Measurements from ENCODE around the gene HLA-E.
"Not testable (repeated sequence)": the region's sequence is repeated elsewhere in the genome, so short reads cannot be mapped to it uniquely, and the experiment has no call there.

Gene HLA-E

DNA sequence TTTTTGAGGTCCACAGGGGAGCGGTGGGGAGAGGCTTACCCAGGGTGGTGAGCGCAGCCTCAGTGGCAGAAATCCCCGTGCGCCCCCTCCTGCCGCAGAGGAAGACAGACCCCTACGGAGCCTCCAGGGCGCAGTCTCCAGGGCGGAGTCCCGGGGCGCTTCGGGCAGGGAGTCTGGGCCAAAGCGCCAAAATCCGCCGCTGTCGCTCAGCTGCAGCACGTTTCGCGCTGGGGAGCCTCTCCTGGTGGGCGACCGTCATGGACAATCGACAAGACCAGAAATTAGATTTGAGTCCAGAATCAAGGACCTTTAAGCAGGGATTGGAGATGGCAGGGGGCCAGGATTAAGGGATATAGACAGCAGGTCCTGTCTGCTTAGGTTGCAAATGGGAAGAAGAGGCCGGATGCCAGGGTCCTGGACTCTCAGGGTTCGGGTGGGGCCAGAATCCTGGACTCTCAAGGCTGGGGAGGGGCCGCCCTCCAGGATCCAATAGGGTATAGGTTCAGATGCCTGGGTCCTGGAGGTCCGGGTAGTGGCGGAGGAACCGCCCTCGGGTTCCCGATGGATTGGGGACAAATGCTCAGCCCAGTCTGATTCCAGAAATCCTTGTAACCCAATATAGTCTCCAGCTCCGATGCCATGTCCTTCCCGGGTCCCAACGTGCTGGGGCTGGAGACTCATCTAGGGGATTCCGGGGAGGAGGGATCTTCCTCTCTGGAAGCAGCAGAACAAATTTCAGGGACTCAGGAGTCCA, 7.9 kb upstream of the HLA-E start:
- no peak for ATAC-seq

DNA sequence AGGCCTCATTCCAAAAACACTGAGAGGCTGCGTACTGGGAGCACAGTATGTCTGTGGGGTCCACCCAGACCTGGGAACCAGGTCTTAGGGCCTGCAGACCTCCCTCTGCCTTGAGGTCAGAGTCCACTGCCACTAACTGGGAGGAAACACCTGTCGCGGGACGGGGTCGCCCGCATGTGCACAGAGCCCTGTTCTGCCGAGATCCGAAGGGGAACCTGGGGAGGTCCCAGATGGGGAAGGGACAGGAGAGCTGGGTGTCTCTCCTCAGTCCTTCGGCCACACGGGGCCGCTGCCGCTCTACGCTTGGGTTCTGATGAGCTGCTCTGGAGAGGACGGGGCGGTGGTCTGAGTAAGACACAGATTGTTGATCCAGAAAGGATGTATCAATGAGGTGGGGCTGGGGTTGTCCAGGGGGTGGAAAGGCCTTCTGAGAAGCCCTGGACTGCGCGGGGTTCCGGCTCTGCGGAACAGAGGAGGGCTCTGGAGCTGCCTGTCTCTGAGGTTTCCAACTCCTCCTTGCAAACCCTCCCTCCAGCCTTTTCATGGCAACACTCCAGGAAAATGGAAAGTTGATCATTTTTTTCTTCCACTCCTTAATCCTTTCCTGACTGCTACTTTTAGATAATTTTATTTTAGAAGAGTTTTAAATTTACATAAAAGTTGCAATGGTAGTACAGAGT, 7.2 kb upstream of the HLA-E start:
- peak; percentile 94 to 95 for ATAC-seq

DNA sequence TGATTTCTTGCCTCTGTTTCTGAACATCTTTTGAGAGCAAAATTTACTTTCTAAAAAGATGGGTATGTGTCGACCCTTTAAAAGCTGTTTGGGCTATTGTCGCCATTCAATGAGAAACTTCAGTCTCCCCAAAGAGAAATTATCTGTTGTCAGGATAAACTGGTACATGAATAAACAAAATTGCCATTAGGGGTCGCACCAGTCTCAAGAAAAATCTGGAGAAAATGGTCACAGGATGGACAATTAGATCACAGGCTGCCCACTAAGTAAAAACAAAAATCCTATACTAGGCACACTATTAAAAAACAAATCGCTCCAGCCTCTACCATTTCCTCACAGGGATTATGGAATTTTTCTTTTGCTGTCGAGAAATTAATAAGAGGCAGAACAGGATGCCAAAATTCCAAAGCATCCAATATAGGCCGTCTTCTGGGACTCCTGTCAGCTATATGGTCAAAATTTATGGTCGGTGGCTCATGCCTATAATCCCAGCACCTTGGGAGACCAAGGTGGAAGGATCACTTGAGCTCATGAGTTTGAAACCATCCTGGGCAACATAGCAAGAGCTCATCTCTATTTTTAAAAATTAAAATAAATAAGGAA, 5.5 kb upstream of the HLA-E start:
- ATAC-seq, result no peak

DNA sequence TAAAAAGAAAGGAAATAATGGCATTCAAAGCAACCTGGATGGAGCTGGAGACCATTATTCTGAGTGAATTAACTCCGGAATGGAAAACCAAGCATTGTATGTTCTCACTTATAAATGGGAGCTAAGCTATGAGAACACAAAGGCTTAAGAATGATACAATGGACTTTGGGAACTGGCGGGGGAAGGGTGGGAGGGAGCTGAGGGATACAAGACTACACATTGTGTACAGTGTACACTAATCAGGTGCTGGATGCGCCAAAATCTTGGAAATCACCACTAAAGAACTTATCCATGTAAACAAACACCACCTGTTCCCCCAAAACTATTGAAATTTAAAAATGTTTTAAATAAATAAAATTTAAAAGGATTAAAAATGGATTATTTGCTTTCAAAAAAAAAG, 4.1 kb upstream of the HLA-E start:
- no peak for ATAC-seq

DNA sequence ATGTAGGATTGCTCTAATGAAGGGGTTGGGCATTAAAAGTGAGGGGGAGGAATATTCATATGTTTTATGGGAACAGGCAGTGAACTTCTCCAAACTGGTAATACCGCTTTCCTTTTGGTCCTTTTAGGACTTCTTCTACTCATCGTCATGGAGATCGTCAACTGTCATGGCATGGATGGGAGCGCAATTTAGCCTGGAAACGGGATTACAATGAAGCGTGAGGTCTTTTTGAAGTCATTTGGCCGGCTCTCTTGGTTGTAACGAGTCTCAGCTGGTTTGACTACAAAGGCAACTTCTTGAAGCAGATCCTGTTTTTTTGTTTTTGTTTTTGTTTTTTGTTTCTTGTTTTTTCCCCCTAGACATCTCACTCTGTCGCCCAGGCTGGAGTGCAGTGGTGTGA, 1.4 kb upstream of the HLA-E start:
- no peak for ATAC-seq

DNA sequence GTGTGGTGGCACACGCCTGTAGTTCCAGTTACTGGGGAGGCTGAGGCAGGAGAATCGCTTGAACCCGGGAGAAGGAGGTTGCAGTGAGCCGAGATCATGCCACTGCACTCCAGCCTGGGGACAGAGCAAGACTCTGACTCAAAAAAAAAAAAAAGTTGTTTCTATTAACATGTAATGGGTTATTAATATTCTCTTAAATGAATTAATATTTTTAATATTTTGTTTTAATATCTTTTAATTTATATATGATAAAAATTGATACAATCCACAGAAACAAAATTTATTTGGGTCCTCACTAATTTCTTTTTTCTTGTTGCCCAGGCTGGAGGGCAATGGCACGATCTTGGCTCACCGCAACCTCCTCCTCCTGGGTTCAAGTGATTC, 620 bp upstream of the HLA-E start:
- ATAC-seq, result not testable (repeated sequence)

DNA sequence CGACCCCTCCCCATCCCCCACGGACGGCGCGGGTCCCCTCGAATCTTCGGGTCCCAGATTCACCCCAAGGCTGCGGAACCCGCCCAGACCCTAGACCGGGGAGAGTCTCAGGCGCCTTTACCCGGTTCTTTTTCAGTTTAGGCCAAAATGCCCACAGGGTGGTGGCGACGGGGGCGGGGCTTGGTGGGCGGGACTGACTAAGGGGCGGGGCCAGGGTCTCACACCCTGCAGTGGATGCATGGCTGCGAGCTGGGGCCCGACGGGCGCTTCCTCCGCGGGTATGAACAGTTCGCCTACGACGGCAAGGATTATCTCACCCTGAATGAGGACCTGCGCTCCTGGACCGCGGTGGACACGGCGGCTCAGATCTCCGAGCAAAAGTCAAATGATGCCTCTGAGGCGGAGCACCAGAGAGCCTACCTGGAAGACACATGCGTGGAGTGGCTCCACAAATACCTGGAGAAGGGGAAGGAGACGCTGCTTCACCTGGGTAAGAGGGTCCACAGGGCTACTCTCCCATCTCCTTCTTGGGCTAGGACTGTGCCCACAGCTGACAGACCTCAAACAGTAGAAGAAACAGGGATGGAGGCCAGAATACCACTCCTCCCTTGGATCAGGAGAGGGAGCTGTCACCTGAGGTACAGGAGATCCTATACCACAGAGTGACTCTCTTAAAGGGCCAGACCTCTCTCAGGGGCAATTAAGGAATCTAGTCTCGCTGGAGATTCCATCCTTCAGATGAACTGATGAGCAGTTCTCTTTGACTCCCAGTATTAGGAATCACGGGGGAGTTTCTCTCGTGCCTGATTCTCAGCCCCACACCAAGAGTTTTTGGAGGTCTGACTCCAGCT, 942 bp downstream of the HLA-E start:
- peak; percentile 50 to 55 for ATAC-seq

DNA sequence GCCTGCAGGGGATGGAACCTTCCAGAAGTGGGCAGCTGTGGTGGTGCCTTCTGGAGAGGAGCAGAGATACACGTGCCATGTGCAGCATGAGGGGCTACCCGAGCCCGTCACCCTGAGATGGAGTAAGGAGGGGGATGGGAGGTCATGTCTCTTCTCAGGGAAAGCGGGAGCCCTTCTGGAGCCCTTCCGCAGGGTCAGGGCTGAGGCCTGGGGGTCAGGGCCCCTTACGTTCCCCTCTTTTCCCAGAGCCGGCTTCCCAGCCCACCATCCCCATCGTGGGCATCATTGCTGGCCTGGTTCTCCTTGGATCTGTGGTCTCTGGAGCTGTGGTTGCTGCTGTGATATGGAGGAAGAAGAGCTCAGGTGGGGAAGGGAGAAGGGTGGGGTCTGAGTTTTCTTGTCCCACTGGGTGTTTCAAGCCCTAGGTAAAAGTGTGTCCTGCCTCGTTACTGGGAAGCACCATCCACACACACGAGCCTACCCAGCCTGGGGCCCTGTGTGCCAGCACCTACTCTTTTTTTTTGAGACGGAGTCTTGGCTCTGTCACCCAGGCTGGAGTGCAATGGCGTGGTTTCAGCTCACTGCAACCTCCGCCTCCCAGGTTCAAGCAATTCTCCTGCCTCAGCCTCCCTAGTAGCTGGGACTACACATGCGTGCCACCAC, 2.1 kb downstream of the HLA-E start:
- ATAC-seq, result not testable (repeated sequence)

DNA sequence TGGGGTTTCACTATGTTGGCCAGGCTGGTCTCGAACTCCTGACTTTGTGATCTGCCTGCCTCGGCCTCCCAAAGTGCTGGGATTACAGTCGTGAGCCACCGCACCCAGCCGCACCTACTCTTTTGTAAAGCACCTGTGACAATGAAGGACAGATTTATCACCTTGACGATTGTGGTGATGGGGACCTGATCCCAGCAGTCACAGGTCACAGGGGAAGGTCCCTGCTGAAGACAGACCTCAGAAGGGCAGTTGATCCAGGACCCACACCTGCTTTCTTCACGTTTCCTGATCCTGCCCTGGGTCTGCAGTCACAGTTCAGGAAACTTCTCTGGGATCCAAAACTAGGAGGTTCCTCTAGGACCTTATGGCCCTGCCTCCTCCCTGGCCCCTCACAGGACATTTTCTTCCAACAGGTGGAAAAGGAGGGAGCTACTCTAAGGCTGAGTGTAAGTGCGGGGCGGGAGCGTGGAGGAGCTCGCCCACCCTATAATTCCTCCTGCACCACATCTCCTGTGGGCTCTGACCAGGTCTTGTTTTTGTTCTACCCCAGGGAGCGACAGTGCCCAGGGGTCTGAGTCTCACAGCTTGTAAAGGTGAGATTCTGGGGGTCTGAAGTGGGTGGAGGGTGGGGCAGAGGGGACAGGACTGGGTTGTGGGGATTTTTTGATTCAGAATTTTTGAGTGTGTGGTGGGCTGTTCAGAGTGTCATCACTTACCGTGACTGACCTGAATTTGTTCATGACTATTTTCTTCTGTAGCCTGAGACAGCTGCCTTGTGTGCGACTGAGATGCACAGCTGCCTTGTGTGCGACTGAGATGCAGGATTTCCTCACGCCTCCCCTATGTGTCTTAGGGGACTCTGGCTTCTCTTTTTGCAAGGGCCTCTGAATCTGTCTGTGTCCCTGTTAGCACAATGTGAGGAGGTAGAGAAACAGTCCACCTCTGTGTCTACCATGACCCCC, 3.0 kb downstream of the HLA-E start:
- ATAC-seq, result peak in 1 of 2 donors; percentile 5

DNA sequence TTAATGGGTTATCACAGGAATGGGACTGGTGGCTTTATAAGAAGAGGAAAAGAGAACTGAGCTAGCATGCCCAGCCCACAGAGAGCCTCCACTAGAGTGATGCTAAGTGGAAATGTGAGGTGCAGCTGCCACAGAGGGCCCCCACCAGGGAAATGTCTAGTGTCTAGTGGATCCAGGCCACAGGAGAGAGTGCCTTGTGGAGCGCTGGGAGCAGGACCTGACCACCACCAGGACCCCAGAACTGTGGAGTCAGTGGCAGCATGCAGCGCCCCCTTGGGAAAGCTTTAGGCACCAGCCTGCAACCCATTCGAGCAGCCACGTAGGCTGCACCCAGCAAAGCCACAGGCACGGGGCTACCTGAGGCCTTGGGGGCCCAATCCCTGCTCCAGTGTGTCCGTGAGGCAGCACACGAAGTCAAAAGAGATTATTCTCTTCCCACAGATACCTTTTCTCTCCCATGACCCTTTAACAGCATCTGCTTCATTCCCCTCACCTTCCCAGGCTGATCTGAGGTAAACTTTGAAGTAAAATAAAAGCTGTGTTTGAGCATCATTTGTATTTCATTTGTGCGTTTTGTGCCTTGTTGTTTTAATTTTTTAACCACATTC, 4.4 kb downstream of the HLA-E start:
- ATAC-seq, result no peak

DNA sequence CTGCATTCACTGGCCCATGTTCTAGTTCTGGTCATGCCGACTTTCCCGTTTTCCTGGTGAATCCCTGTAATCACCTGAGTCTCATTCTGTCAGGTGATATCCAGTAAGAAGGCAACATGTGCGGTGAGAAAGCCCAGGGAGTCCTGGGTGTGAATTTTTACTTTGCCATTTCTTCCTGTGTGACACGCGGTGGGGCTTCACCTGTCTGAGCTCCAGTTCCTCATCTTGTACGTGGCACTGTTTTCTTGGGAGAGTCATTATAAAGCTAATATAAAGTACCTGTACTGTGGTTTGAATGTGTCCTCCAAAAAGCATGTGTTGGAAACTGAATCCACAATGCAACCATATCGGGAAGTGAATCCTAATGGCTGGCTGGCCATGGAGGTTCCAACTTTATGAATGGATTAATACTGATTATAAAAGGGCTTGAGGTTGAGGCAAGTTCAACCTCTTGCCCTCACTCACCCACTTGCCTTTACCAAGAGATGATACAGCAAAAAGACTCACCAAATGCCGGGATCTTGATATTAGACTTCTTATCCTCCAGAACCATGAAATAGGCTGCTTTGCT, 5.1 kb downstream of the HLA-E start:
- ATAC-seq, result peak in 1 of 2 donors; percentile 3

DNA sequence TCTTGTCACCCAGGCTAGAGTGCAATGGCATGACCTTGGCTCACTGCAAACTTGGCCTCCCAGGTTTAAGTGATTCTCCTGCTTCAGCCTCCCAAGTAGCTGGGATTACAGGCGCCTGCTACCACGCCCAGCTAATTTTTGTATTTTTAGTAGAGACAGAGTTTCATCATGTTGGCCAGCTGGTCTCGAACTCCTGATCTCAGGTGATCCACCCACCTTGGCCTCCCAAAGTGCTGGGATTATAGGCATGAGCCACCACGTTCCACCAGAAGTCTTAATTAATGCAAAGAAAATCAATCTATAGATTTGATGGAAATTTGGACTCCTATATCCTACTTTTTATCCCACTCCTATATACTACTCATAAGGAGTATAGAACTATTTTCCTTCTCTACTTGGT, 5.8 kb downstream of the HLA-E start:
- not testable (repeated sequence) for ATAC-seq

DNA sequence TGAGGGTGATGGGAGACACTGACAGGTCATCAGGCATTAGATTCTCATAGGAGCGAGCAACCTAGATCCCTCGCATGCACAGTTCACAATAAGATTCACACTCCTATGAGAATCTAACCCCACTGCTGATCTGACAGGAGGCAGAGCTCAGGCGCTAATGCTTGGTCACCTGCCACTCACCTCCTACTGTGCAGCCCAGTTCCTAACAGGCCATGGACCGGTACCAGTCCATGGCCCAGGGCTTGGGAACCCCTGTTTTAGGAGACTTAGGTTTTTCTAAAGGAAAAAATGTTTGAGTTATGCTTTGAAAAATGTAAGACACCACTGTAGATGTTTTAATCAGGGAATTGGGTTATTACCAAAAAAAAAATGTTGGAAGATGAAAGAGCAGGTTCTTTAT, 6.7 kb downstream of the HLA-E start:
- ATAC-seq, result no peak

DNA sequence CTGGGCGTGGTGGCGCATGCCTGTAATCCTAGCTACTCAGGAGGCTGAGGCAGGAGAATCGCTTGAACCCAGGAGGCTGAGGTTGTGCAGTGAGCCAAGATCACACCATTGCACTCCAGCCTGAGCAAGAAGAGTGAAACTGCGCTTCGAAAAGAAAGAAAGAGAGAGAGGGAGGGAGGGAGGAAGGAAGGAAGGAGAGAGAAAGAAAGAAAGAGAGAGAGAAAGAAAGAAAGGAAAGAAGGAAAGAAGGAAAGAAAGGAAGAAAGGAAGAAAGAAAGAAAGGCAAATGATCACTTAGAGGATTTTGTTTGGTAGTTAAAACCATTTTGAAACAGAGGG, 7.9 kb downstream of the HLA-E start:
- ATAC-seq, result not testable (repeated sequence)

DNA sequence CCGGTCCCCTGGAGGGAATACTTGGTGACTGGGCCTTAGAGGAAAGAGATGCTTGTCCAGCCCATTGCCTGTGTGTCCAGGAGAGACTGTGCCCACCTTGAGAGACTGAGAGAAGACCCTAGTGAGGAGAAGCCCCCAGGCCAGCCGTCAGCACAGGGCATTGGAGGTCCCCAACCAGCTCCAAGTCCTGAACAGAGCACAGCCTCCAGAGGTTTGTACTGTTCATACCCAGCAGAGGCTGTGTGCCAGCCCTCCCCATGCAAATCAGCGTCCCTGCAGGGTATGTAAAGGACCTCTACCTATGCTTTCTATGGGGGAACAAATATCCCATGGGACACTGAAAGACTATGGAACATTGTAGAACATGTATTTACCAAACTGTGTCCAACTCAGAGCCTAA, 8.4 kb downstream of the HLA-E start:
- no peak for ATAC-seq

DNA sequence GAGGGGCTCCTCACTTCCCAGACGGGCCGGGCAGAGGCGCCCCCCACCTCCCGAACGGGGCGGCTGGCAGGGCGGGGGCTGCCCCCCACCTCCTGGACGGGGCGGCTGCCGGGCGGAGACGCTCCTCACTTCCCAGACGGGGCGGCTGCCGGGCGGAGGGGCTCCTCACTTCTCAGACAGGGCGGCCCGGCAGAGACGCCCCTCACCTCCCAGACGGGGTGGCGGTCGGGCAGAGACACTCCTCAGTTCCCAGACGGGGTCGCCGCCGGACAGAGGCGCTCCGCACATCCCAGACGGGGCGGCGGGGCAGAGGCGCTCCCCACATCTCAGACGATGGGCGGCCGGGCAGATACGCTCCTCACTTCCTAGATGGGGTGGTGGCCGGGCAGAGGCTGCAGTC, 9.4 kb downstream of the HLA-E start:
- ATAC-seq, result not testable (repeated sequence)

DNA sequence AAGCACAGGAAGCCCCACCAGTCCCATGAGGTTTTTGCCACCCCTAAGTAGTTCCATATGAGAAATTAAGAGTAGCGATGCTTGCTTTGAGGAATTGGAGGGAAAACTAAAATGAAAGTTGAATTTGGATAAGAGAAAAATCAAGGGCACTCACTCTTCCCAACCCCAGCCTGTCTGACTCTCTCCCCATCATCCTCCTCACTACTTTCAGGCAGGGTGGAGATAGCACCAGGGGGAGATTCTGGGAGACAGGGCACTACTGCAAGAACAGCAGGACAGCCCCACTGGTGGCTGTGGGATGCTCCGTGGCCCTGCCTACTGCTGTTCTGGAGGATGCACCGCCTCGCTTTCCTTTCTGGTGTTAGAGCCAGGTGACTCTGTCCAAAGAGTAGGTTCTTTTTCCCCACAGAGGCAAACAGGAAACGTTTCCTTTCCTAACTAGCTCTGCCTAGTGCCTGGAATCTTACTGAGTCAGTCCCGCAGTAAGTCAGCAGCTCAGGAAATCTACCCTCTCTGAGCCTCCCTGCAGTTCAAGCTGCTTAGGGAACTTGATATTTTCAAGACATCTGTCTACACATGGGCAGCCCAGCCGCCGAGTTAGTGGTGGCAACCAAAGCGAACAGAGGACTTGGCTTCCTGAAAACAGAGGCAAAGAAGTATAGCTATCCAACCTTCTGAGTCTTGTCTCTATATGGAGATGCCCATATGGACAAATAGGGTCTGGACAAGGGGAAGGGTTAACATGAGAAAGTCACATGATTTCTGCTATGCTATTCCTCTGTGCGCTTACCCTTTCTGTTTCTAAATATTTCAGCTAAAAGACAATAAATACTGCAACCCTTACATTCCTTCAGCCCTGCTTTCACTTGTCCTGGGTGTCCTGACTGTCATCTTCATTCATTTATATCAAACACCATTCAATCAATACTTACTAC, 11.4 kb downstream of the HLA-E start:
- no peak for ATAC-seq

DNA sequence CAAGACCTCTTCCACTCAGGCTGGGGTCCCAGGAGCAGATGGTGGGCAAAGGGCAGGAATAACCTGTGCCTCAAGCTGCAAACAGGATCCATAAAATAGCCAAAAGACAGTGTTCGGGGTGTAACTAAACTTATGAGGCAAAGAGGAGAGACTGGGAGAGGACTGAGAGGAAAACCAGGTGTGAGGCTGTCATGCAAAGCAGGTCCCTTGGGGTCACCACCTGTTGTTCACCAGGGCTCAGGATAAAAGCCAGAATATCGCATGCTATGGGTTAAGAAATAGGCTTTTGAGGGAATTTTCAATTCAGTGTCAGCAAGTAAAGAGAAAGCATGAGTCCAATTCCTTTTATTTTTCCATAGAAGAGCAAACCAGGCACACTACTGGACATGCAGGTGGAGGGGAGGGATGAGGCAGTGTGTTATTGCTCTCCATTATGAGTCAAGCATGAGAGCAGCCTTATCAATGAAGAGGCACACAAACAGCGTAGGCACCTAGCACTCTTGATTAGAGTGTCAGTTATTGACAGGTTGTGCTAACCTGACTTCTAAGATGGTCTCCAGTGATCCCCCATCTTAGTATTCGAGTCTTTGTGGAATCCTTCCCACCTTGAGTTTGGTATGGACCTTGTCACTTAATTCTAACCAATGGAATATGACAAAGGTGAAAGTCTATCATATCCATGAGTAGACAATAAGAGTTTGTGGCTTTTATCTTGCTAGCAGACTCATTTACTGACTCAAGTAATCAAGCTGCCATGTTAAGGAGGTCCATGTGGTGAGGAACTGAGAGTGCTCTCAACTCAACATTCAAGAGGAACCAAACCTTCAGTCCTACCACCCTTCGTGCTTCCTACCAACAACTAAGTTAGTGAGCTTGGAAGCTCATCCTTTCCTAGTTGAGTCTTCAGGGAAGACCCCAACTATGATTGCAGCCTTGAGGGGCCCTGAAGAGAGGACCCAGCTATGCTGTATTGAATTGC, 18.8 kb downstream of the HLA-E start:
- peak; percentile 33 to 40 for ATAC-seq

Data from activated CD4-positive, CD25-positive, alpha-beta regulatory T cell treated with anti-CD3 and anti-CD28 coated beads, Interleukin-2, amount 50 U/mL, for 24 hours (primary cell).